Esophagus squamous epithelium (tissue), 4 donors: ENCODE results near the gene BCL7A.

Experiments
- CTCF ChIP-seq, 6 experiments: fragments of 450-650 bp in 4 of 6; fragments of 200-600 bp in 2 of 6; sonication (generic) in 2 of 6; IDR thresholded peaks; one replicate each; pipeline ENCODE4 v1.5.1; 2016 to 2019; ENCODE audit warnings: antibody characterized with exemption in 6 of 6, mild to moderate bottlenecking in 4 of 6, moderate library complexity in 4 of 6
- POLR2A ChIP-seq, 4 donors: fragments of 450-650 bp; IDR thresholded peaks; one replicate each; pipeline ENCODE4 v1.6.1; 2017; ENCODE audit warnings: antibody characterized with exemption in 4 of 4, mild to moderate bottlenecking in 4 of 4, moderate library complexity in 3 of 4

- TF ChIP-seq CTCF (IDR thresholded peaks at IDR 0.05), result no peak
- no peak for TF ChIP-seq POLR2A (IDR thresholded peaks at IDR 0.05)
These were observed 2.6 kb downstream of the BCL7A start for GRCh38 chr12:122024132-122024785.
